ENCODE data around the gene IL36A.

IL36A gene

GRCh38 chr2:113046465-113046864 lies 41.2 kb downstream of the IL36A start:
- in situ Hi-C loops (cut with MboI; ENCODE audit: low sequenced_read_pairs): no loop called here

GRCh38 chr2:113050921-113051895 lies 45.9 kb downstream of the IL36A start:
- in situ Hi-C loops (cut with MboI; ENCODE audit: low sequenced_read_pairs): no loop called here

GRCh38 chr2:113052396-113052917 lies 47.2 kb downstream of the IL36A start, which contains the start of gene IL36B:
Gene IL36B, minus strand, starts transcription at chr2:113052867.
- in situ Hi-C loops (cut with MboI; ENCODE audit: low sequenced_read_pairs): no loop called here

GRCh38 chr2:113053666-113054065 lies 48.4 kb downstream of the IL36A start:
- in situ Hi-C loops (cut with MboI; ENCODE audit: low sequenced_read_pairs): no loop called here

DNA sequence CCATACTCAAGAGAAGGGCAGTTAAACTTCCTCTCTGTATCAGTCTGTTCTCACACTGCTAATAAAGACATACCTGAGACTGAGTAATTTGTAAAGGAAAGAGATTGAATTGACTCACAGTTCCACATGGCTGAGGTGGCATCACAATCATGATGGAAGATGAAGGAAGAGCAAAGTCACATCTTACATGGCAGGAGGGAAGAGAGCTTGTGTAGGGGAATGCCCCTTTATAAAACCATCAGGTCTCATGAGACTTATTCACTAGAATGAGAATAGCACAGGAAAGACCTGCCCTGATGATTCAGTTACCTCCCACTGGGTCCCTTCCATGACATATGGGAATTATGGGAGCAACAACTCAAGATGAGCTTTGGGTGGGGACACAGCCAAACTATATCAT lies 48.8 kb downstream of the IL36A start:
- in situ Hi-C loops (cut with MboI; ENCODE audit: low sequenced_read_pairs): no loop called here

GRCh38 chr2:113056521-113056920 lies 51.3 kb downstream of the IL36A start:
- in situ Hi-C loops (cut with MboI; ENCODE audit: low sequenced_read_pairs): no loop called here

DNA sequence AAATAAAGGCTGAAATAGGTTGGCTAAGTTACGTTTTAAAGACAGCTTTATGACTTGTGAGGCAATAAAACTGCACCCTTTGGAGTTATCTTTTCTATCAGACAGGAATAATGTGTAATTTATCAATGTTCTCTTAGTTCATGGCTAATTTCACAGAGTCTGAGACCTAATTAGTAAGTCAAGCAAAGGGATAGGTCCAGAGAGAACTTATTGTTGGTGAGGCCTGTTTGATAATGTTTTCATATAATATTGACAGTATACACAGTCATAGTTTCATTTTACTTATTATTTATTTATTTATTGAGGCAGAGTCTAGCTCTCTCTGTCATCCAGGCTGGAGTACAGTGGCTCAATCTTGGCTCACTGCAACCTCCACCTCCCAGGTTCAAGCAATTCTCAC lies 51.9 kb downstream of the IL36A start:
- in situ Hi-C loops (cut with MboI; ENCODE audit: low sequenced_read_pairs): no loop called here

All from HL-60/S4 treated with retinoic acid at 250 ng/mL for 4 days and 3 days (cell line).